ENCODE measurements around the gene USP2. TPM values are rescaled to one million over a fixed set of nuclear protein-coding genes. Genes with fewer than 3 reads are reported as not detected.

The USP2 gene
- total and polyA plus RNA-seq, 2 of the 4 experiments (the other 2 are of a cell fraction) = 0.18 to 0.79 TPM

DNA sequence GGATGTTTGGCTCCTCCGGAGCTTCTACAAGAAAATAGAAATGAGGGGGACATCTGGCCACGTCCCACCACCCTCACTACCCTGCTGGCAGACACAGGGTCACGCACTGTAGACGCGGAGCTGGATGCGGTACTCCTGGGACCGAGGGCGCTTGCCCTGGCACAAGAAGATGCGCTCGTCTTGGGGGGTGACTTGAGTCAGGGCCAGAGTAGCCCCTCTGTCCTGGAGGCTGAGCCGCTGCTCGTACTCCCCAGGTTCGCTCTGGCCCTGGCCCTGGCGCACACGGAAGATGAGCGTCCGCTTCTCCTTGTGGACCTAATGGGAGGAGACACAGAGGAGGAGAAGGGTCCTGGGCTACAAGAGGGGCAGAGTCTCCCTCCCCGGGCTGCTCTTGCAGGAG lies 66.8 kb downstream of the USP2 start:
- Histone ChIP-seq H2AK5ac (ENCODE audit: low read depth, low read length) (no peak overlapping the region), H3K9ac (ENCODE audit: low read depth, low read length) (no peak overlapping the region; the same call in 1 of the 2 replicates)

More for the DNA sequence above, 66.8 kb downstream of the USP2 start:
- H3K23ac ChIP-seq (ENCODE audit: low read depth, low read length) = no peak overlapping the region
- in situ Hi-C loops (cut with MboI; ENCODE audit: low sequenced_read_pairs) = no loop called here
- H3K36me3 ChIP-seq (ENCODE audit: control insufficient read depth, insufficient read depth, low read length) = peaks cover 41% of the 10 kb centered on the region
- no peak overlapping the region for H3K56ac ChIP-seq (ENCODE audit: extremely low read depth, insufficient read depth, low read length)
- no peak overlapping the region for H2BK15ac ChIP-seq (ENCODE audit: low read depth, low read length)
- no TSS peak for BruUV-seq (replicated peaks)
- dilution Hi-C loops (cut with HindIII; ENCODE audit: low sequenced_read_pairs, unreplicated experiment) = no loop called here
- intact Hi-C loops (cut with micrococcal nuclease) = no loop called here
- no peak overlapping the region for H3K4me3 ChIP-seq (ENCODE audit: insufficient read depth, low read depth, low read length)
- no peaks in the 10 kb centered on the region for H3K9me3 ChIP-seq (ENCODE audit: control insufficient read depth, insufficient read depth, low read length)
- no peak overlapping the region for H4K91ac ChIP-seq (ENCODE audit: insufficient read depth, low read depth, low read length)
- ATAC-seq (ENCODE audit: low read depth) (no peak), DNase-seq (no peak)
- peaks cover 19% of the 10 kb centered on the region for H4K20me1 ChIP-seq (ENCODE audit: insufficient read depth, low read length)
- 75% methylated on average over 2 of the region's 18 CpGs; no CpG with 5 or more reads in 1 of the 2 experiments for WGBS, 2 experiments (ENCODE audit: extremely low coverage in 2 of 2, insufficient read length in 1 of 2)
- 0 out of 2 replicates have a peak overlapping the region, but pooled peaks have one; percentile 82 for H3K4ac ChIP-seq (ENCODE audit: low read depth, low read length)
- H2AK9ac ChIP-seq (replicated peaks; ENCODE audit: low read depth, low read length, poor library complexity) = no peak overlapping the region
- no peak for TF ChIP-seq RCOR1 (IDR thresholded peaks at IDR 0.05; ENCODE audit: insufficient replicate concordance, low read length)
- TF ChIP-seq BHLHE40 (IDR thresholded peaks at IDR 0.05; ENCODE audit: low read depth, low read length) = no peak
- no peak for TF ChIP-seq SMC3 (IDR thresholded peaks at IDR 0.05; ENCODE audit: low read depth, low read length)
- TF ChIP-seq MXI1 (IDR thresholded peaks at IDR 0.05; ENCODE audit: borderline replicate concordance, low read depth, low read length) = no peak
- TF ChIP-seq RAD21 (IDR thresholded peaks at IDR 0.05; ENCODE audit: low read length) = no peak
- TF ChIP-seq, protein P1, sequence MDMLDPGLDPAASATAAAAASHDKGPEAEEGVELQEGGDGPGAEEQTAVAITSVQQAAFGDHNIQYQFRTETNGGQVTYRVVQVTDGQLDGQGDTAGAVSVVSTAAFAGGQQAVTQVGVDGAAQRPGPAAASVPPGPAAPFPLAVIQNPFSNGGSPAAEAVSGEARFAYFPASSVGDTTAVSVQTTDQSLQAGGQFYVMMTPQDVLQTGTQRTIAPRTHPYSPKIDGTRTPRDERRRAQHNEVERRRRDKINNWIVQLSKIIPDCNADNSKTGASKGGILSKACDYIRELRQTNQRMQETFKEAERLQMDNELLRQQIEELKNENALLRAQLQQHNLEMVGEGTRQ (IDR thresholded peaks at IDR 0.05; ENCODE audit: low read depth, low read length) = no peak
- TF ChIP-seq CHD1 (IDR thresholded peaks at IDR 0.05; ENCODE audit: low read depth, low read length) = no peak
- no peak for TF ChIP-seq RFX5 (IDR thresholded peaks at IDR 0.05; ENCODE audit: low read depth, low read length)
- no peak for TF ChIP-seq FOS (IDR thresholded peaks at IDR 0.05; ENCODE audit: low read depth, low read length)
- no peak for TF ChIP-seq NFE2L2 (IDR thresholded peaks at IDR 0.05; ENCODE audit: low read depth, low read length)
- TF ChIP-seq, protein P2, sequence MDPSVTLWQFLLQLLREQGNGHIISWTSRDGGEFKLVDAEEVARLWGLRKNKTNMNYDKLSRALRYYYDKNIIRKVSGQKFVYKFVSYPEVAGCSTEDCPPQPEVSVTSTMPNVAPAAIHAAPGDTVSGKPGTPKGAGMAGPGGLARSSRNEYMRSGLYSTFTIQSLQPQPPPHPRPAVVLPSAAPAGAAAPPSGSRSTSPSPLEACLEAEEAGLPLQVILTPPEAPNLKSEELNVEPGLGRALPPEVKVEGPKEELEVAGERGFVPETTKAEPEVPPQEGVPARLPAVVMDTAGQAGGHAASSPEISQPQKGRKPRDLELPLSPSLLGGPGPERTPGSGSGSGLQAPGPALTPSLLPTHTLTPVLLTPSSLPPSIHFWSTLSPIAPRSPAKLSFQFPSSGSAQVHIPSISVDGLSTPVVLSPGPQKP (IDR thresholded peaks at IDR 0.05; ENCODE audit: borderline replicate concordance, low read depth, low read length) = no peak
- TF ChIP-seq MAFK (IDR thresholded peaks at IDR 0.05; ENCODE audit: low read depth, low read length) = no peak
- no peak for TF ChIP-seq CEBPB (IDR thresholded peaks at IDR 0.05; ENCODE audit: low read depth, low read length)
- TF ChIP-seq MAZ (IDR thresholded peaks at IDR 0.05; ENCODE audit: borderline replicate concordance, low read depth, low read length) = no peak
- no peak for TF ChIP-seq POLR2A (IDR thresholded peaks at IDR 0.05; ENCODE audit: low read depth, low read length)
- TF ChIP-seq, protein P3, sequence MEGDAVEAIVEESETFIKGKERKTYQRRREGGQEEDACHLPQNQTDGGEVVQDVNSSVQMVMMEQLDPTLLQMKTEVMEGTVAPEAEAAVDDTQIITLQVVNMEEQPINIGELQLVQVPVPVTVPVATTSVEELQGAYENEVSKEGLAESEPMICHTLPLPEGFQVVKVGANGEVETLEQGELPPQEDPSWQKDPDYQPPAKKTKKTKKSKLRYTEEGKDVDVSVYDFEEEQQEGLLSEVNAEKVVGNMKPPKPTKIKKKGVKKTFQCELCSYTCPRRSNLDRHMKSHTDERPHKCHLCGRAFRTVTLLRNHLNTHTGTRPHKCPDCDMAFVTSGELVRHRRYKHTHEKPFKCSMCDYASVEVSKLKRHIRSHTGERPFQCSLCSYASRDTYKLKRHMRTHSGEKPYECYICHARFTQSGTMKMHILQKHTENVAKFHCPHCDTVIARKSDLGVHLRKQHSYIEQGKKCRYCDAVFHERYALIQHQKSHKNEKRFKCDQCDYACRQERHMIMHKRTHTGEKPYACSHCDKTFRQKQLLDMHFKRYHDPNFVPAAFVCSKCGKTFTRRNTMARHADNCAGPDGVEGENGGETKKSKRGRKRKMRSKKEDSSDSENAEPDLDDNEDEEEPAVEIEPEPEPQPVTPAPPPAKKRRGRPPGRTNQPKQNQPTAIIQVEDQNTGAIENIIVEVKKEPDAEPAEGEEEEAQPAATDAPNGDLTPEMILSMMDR (conservative IDR thresholded peaks at IDR 0.05; ENCODE audit: low read depth, low read length) = no peak
- no peak overlapping the region; the same call in 1 of the 2 replicates for H3K27ac ChIP-seq (ENCODE audit: insufficient read depth, low read length)
- H2BK5ac ChIP-seq (ENCODE audit: low read depth, low read length, poor library complexity, severe bottlenecking) = peak overlapping the region; percentile 79
- no peak overlapping the region for H4K8ac ChIP-seq (ENCODE audit: low read depth in 2 of 2, low read length in 2 of 2)
- H3K79me1 ChIP-seq (ENCODE audit: low read depth in 1 of 2, low read length in 2 of 2) = peaks cover 15 to 52% of the 10 kb centered on the region in 2 experiments; a peak in 3 of 4 replicates
- H3K27me3 ChIP-seq (ENCODE audit: control insufficient read depth, insufficient read depth, low read length) = no peaks in the 10 kb centered on the region
- H3K4me1 ChIP-seq (ENCODE audit: control insufficient read depth, insufficient read depth, low read length) = peaks cover 37% of the 10 kb centered on the region
- ChIA-PET POLR2A (ENCODE audit: unreplicated experiment) (no interaction called here), CTCF (interaction anchor here (0.7 to 1.5 kb wide), 3 partner anchors 8 to 47 kb away, joined by 3 to 4 read pairs (median 3); no protein-coding TSS in a partner anchor)
- no peak overlapping the region for H3K14ac ChIP-seq (replicated peaks; ENCODE audit: low read depth, low read length)
- H3K4me2 ChIP-seq (ENCODE audit: low read depth, low read length) = peak overlapping the region; percentile 71; the same call in 1 of the 2 replicates
- H3K18ac ChIP-seq (ENCODE audit: low read depth, low read length) = no peak overlapping the region
- H2BK120ac ChIP-seq (ENCODE audit: low read depth, low read length) = no peak overlapping the region
- H2BK20ac ChIP-seq (ENCODE audit: low read depth, low read length) = no peak overlapping the region
- H2AFZ ChIP-seq (replicated peaks; ENCODE audit: low read length, poor library complexity) = peak overlapping the region; percentile 93
- H3K9me1 ChIP-seq (ENCODE audit: insufficient read depth, low read length) = peaks cover 22% of the 10 kb centered on the region
- H4K5ac ChIP-seq (ENCODE audit: low read depth, low read length) = no peak overlapping the region

Data from IMR-90 (cell line).